Spleen (tissue), 7 donors: Measurements from ENCODE around the gene FILIP1L.

Experiments
- CTCF ChIP-seq, 11 experiments: fragments of 200-600 bp in 7 of 11; fragments of 450-650 bp in 4 of 11; sonication (generic) in 4 of 11; IDR thresholded peaks in 8 of 11; conservative IDR thresholded peaks in 3 of 11; 1 replicate in 7 of 11; 2 replicates in 4 of 11; pipeline versions ENCODE4 v1.4.0 to v1.8.0; 2016 to 2021; ENCODE audit warnings: antibody characterized with exemption in 11 of 11, inconsistent platforms in 4 of 11, mild to moderate bottlenecking in 1 of 11
- POLR2A ChIP-seq, 3 donors: fragments of 450-650 bp; IDR thresholded peaks; one replicate each; pipeline ENCODE4 v1.5.1; 2017; ENCODE audit warnings: antibody characterized with exemption in 3 of 3, mild to moderate bottlenecking in 1 of 3
- POLR2AphosphoS5 ChIP-seq, 3 donors: sonication (generic); formaldehyde crosslinking; IDR thresholded peaks; one replicate each; pipeline ENCODE4 v1.5.1; 2017; ENCODE audit warnings: antibody characterized with exemption in 3 of 3
- donor health status: DM: no; HTN: no; CAD: no; lungs with moderate emphysema.
- donor health status: DM: no; HTN: no; CAD: no.
- donor health status: DM: no; HTN: no; CAD: no.

GRCh38 chr3:100004931-100005330 lies 109.4 kb downstream of the FILIP1L start:
- TF ChIP-seq POLR2A (IDR thresholded peaks at IDR 0.05) = no peak
- no peak for TF ChIP-seq POLR2AphosphoS5 (IDR thresholded peaks at IDR 0.05)
- no peak for TF ChIP-seq CTCF (IDR thresholded peaks at IDR 0.05 in 8 of 11, conservative IDR thresholded peaks at IDR 0.05 in 3 of 11)
